Endothelial cell of umbilical vein (primary cell): ENCODE results near the gene MFSD6. TPM values are rescaled to one million over a fixed set of nuclear protein-coding genes. Genes with fewer than 3 reads are reported as not detected.

Source experiments
- BruUV-seq: library from RNA; stranded (reverse); fragments of 400-500 nt; replicated peaks from 2 replicates; lab custom pipeline; 2021; lab: Mats Ljungman, UMichigan
- CTCF ChIA-PET: fragments of 300-600, 350-600 bp; sonication (Branson Sonifier 250); formaldehyde crosslinking; loops from one replicate; lab custom pipeline; 2021; ENCODE audit warnings: antibody characterized with exemption, inconsistent platforms; lab: Charles Lee
- POLR2A ChIA-PET: fragments of 300-600, 350-600 bp; sonication (Branson Sonifier 250); formaldehyde crosslinking; loops from one replicate; lab custom pipeline; 2021; ENCODE audit warnings: antibody characterized with exemption, inconsistent platforms; lab: Charles Lee
- DNase-seq: peaks from one replicate; pipeline ENCODE4 v3.0.0-alpha.2; 2011; ENCODE audit warnings: low read depth, low spot score
- FAIRE-seq: peaks from 2 replicates; lab custom pipeline; 2011; peaks lifted over from hg19 to GRCh38; lab: Jason Lieb, UNC
- H2AFZ ChIP-seq: 2 replicates; pipeline ENCODE4 v1.6.0; 2012; ENCODE audit warnings: low read depth, low read length, control low read depth, inconsistent platforms
- H3K27ac ChIP-seq: 2 replicates; pipeline ENCODE4 v1.5.1; 2011; ENCODE audit warnings: low read depth, mild to moderate bottlenecking, control low read depth, low read length, moderate library complexity; ENCODE audit not compliant: insufficient read depth
- H3K27me3 ChIP-seq, 2 experiments: 2 replicates each; pipeline versions ENCODE4 v1.6.0 to v1.6.1; 2011; ENCODE audit warnings: low read length in 2 of 2, mixed read lengths in 1 of 2; ENCODE audit not compliant: control insufficient read depth in 2 of 2, insufficient read depth in 2 of 2
- H3K36me3 ChIP-seq, 2 experiments: 2 replicates in 1 of 2; 3 replicates in 1 of 2; pipeline ENCODE4 v1.5.1; 2011; ENCODE audit warnings: low read length in 2 of 2, mild to moderate bottlenecking in 1 of 2, moderate library complexity in 1 of 2; ENCODE audit not compliant: control insufficient read depth in 2 of 2, insufficient read depth in 2 of 2; ENCODE audit errors: extremely low read depth in 1 of 2
- H3K4me1 ChIP-seq: 3 replicates; pipeline ENCODE4 v1.5.1; 2011; ENCODE audit warnings: mild to moderate bottlenecking, low read length; ENCODE audit not compliant: control insufficient read depth, insufficient read depth; ENCODE audit errors: extremely low read depth
- H3K4me2 ChIP-seq: 2 replicates; pipeline ENCODE4 v1.6.1; 2011; ENCODE audit warnings: low read length, control low read depth, mixed read lengths; ENCODE audit not compliant: insufficient read depth
- H3K4me3 ChIP-seq, 3 experiments: fragments of 200-600 bp in 1 of 3; sonication (generic), shearing (Covaris generic) in 1 of 3; replicated peaks in 1 of 3; 2 replicates each; pipeline ENCODE4 v1.5.1; 2011 to 2016; ENCODE audit warnings: control low read depth in 3 of 3, low read length in 3 of 3, mild to moderate bottlenecking in 2 of 3, inconsistent platforms in 1 of 3, low read depth in 1 of 3, moderate library complexity in 1 of 3; ENCODE audit not compliant: insufficient read depth in 1 of 3
- H3K79me2 ChIP-seq: 2 replicates; pipeline ENCODE4 v1.6.0; 2012; ENCODE audit warnings: low read length, inconsistent platforms; ENCODE audit not compliant: control insufficient read depth, insufficient read depth
- H3K9ac ChIP-seq: replicated peaks from 2 replicates; pipeline ENCODE3; 2011; ENCODE audit warnings: low read length, control low read depth; ENCODE audit not compliant: insufficient read depth; ENCODE audit errors: extremely low read depth
- H3K9me1 ChIP-seq: replicated peaks from 3 replicates; pipeline ENCODE4 v1.6.0; 2011; ENCODE audit warnings: mild to moderate bottlenecking, low read length; ENCODE audit not compliant: control insufficient read depth, insufficient read depth; ENCODE audit errors: extremely low read depth
- H3K9me3 ChIP-seq: replicated peaks from 2 replicates; pipeline ENCODE4 v1.5.1; 2012; ENCODE audit warnings: low read length, inconsistent platforms; ENCODE audit not compliant: control insufficient read depth, insufficient read depth
- H4K20me1 ChIP-seq: replicated peaks from 2 replicates; pipeline ENCODE3; 2011; ENCODE audit warnings: mild to moderate bottlenecking, low read length; ENCODE audit not compliant: control insufficient read depth, insufficient read depth; ENCODE audit errors: extremely low read depth
- EZH2 ChIP-seq: IDR thresholded peaks from 2 replicates; pipeline ENCODE4 v1.6.1; 2012; ENCODE audit warnings: borderline replicate concordance, low read depth, mild to moderate bottlenecking, moderate library complexity, low read length, inconsistent platforms; ENCODE audit not compliant: severe bottlenecking
- FOS ChIP-seq: IDR thresholded peaks from 2 replicates; pipeline ENCODE4 v1.6.1; 2011; ENCODE audit warnings: mild to moderate bottlenecking, low read length, moderate library complexity, borderline replicate concordance; ENCODE audit not compliant: insufficient read depth
- GATA2 ChIP-seq: IDR thresholded peaks from 2 replicates; pipeline ENCODE4 v1.7.0; 2011; ENCODE audit warnings: low read depth, mild to moderate bottlenecking, moderate library complexity, mixed read lengths, low read length; ENCODE audit not compliant: insufficient read length, insufficient read depth
- JUN ChIP-seq: IDR thresholded peaks from 2 replicates; pipeline ENCODE4 v1.6.1; 2011; ENCODE audit warnings: borderline replicate concordance, low read depth; ENCODE audit not compliant: insufficient read length, insufficient read depth
- MYC ChIP-seq: IDR thresholded peaks from one replicate; pipeline ENCODE4 v1.6.1; 2011; ENCODE audit warnings: mild to moderate bottlenecking, low read depth, low read length
- POLR2AphosphoS5 ChIP-seq: IDR thresholded peaks from 2 replicates; pipeline ENCODE4 v1.6.1; 2012; ENCODE audit warnings: low read depth, mild to moderate bottlenecking, control low read depth, low read length, moderate library complexity; ENCODE audit not compliant: insufficient read depth
- dilution Hi-C: fragments of 300-500 bp; cut with MboI; formaldehyde crosslinking; loops from one replicate; pipeline ENCODE4 v1.15.0; 2019; ENCODE audit warnings: low sequenced_read_pairs; ENCODE audit not compliant: extremely low pct_ligation_motif_present
- intact Hi-C: fragments of 100-400 bp; cut with micrococcal nuclease; formaldehyde crosslinking; loops from one replicate; pipeline ENCODE4 v1.10.0; 2022
- polyA plus RNA-seq, 4 experiments: library from polyadenylated mRNA; depleted of rRNA in 3 of 4; stranded (reverse) in 3 of 4; unstranded in 1 of 4; fragments of >200 nt; gene quantifications; 2 replicates each; pipeline versions ENCODE4 v1.2.1 to v1.2.3, GENCODE V29; 2011 to 2012; ENCODE audit warnings: missing spikeins in 1 of 4
- total RNA-seq: library from RNA; stranded (reverse); gene quantifications from 2 replicates; pipeline ENCODE4 v1.2.3, GENCODE V29; 2021
- TF ChIP-seq, protein P1 (sequence below): IDR thresholded peaks from 2 replicates; pipeline ENCODE4 v1.6.1; 2011; ENCODE audit not compliant: insufficient read depth, insufficient read length

The MFSD6 gene
- total and polyA plus RNA-seq, 2 donors (not counting 3 experiments of a cell fraction or from before 2014, with no cell fraction given) = 4.3 to 4.5 TPM

DNA sequence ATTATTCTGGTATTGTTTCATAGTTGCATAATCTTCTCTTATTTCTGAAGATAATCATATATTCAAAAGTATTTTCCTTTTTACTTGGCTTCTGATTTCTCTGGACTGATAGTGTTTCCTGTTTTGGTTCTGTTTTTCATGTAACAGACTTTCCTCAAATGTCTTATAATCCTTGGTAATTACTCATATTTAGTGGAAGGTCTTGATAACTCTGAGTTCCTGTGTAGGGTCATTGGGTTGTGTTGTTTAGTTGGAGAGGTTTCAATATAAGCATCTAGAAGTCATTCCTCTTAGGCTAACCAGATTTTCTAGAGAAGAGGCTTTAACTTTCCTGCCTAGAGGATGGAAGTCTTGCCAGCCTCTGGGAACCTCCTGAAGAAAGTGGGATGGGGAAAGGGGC lies 23.8 kb downstream of the MFSD6 start:
- Histone ChIP-seq H3K79me2 (no peaks in the 10 kb centered on the region), H3K4me2 (peak overlapping the region; percentile 24), H3K9me1 (no peaks in the 10 kb centered on the region), H3K9ac (peak overlapping the region; percentile 2), H3K4me1 (peaks cover 9% of the 10 kb centered on the region), H3K27me3 (no peaks in the 10 kb centered on the region), H3K36me3 (no peaks in the 10 kb centered on the region), H3K9me3 (no peaks in the 10 kb centered on the region), H3K4me3 (no peak overlapping the region), H3K27ac (no peak overlapping the region), H2AFZ (peak overlapping the region; percentile 28), H4K20me1 (no peaks in the 10 kb centered on the region)
- no peak for TF ChIP-seq FOS
- TF ChIP-seq, protein P1, sequence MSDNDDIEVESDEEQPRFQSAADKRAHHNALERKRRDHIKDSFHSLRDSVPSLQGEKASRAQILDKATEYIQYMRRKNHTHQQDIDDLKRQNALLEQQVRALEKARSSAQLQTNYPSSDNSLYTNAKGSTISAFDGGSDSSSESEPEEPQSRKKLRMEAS = no peak
- no peak for TF ChIP-seq EZH2
- no peak for TF ChIP-seq POLR2AphosphoS5
- TF ChIP-seq GATA2 = peak; percentile 55
- TF ChIP-seq JUN = no peak
- no peak for TF ChIP-seq MYC
- POLR2A ChIA-PET = no interaction called here
- CTCF ChIA-PET = interaction anchor here (1.3 to 1.7 kb wide), 3 partner anchors 16 to 21 kb away, joined by 4 to 5 read pairs (median 5); no protein-coding TSS in a partner anchor
- FAIRE-seq (peak; percentile 46), DNase-seq (peak; percentile 81)
- intact Hi-C loops (no loop called here), dilution Hi-C loops (no loop called here)
- no TSS peak for BruUV-seq
